GM19328 (cell line): Measurements from ENCODE around the gene WRNIP1.
A peak's percentile ranks its signal among the peaks of the same experiment; 100 is the strongest.

Source experiments
- ATAC-seq: cut with Tn5 transposase; IDR thresholded peaks from one replicate; pipeline ENCODE4 v1.9.1; 2021; ENCODE audit warnings: mild to moderate bottlenecking, moderate library complexity; ENCODE audit not compliant: unreplicated experiment

Gene WRNIP1

DNA sequence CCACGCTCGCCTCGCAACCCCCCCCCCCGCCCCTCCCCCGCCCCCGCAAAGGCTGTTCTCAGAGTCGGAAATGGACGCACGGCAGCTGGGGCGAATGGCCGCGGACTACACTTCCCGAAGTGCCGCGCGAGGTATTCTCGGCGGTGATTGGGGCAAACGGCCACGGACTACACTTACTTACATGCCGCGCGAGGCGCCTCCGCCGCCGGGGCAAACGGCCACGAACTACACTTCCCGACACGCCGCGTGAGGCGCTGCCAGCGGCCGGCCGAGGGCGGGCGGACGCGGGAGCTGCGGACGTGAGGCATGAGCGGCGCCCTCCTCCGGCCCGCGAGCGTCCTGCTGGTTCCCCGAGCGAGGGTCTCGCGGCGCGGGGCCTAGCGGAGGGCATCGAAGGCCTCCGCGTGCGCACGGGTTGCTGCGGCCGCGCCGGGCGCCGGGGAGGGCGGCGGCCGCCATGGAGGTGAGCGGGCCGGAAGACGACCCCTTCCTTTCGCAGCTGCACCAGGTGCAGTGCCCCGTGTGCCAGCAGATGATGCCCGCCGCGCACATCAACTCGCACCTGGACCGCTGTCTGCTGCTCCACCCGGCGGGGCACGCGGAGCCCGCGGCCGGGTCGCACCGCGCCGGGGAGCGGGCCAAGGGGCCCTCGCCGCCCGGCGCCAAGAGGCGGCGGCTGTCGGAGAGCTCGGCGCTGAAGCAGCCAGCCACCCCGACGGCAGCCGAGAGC, at the start of gene WRNIP1:
Gene WRNIP1 (plus strand): TSS at position 228 of the 730 bp plus-strand sequence. CDS start 230 bp downstream, at position 458.
- ATAC-seq, result peak; percentile 80

DNA sequence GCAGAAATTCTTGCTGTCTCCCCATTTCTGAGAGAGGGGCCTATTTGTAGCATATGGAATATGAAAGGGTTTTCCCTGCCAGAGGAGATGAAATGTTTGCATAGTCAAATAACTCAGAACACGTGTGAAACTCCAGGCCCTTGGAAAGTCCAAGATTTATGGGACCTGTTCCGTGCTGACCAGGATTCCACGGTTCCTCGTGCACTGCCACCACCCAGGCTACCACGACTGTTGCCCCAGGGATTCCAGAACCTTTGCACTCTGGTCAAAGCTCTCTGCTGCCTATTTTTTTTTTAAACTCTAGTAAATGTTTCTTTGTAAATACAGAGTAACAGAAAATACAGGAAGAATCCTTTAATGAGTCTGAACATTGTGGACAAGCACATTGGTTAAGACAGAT, 49.5 kb upstream of the WRNIP1 start:
- ATAC-seq, result no peak

DNA sequence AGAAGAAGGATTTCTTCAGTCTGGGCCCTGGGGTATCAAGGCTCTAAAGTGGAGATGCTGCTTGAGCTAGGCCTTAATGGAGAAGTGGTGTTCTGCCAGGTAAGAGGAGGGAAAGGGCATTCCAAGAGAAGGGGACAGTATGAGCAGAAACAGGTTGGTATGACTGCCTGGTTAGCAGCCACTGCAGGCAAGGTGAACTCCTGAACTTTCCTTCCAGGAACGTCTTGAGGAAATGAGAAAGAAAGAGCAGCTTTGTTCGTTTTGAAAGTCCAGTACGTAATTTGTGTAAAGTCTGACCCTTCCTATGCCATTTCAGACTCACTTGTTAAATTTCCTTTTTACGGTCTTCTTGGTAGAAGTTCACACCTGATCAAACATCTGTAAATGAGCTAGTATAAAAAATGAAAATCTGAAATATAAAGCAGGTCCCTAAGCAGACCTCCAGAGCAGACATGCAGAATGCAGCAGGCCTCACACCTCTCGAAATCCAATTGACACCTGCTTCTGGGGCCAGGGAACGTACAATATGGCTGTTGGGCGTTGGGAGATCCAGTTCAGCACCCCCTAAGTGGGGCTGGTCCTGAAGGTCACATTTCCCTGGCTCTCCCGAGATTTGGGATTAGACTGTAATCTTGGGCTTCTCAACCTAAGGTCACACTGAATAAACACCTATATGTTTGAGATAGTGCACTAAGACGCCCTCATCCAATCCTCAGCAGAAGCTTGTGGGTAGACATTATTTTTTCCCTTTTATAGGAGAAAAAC, 48.1 kb upstream of the WRNIP1 start:
- no peak for ATAC-seq

DNA sequence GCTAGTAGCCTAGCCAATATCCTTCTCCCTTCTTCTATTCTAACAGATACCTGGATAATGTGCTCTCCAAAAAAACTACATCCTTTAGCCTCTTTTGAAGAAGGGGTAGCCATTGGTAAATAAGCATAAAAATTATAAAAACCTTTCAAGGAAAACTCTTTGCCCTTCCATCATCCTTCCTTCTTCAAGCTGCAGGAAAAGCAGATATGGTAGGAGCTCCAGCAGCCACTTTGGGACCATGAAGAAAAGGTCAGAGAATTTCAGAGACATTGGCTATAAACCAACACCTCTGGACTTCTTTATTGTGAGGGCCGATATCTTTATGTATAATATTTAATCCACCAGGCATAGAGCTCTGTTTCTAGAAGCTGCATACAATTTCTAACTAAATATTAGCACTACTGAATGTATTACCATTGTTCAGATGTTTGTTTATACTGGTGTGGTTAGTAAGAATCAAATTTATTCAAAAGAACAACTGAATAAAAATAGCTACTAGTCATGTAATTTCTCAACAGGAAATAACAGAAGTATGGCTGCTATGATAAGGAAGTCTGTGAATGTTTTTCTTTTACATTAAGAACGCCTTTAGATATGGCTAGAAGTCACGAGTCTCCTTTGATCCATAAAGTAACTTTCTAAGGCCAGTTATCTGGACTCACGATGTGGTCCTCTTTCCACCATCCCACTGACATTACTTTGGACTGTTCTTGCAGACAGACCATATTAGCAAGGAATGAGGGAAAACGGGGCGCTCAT, 46.7 kb upstream of the WRNIP1 start:
- ATAC-seq, result no peak

DNA sequence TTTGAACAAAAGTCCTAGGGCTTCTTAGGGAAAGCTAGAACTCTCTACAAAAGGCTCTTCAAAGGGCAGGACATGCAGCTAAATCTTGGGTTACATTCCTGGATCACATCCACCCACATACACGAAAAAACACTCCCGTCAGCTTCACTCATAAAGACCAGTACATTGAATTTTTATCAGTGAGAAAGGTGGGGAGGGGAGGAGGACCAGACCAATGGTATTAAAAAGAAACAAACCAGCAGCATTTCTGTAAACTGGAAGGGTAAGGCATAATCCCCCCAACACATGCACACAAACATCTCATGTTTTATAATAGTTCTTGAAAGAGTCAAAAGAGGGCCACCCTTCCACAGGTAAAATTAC, 46.1 kb upstream of the WRNIP1 start:
- ATAC-seq, result no peak

DNA sequence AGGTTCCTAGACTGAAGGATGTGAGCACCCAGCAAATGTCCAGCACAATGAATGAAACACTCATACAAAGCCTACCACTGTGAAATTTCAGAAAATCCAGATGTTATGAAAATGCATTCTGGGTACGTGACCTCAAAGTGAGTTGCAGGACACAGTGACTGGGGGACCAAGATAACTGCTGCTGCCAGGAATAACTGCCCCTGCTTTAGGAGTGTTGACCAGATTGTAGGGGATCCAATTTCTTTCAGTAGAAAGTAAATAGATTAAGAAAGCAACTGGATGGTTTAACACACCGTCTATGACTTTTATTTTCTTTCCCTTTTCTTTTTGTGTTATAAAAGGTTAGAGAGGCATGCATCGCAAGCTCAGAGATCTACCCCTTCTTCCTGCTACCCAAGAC, 44.0 kb upstream of the WRNIP1 start:
- ATAC-seq, result no peak

DNA sequence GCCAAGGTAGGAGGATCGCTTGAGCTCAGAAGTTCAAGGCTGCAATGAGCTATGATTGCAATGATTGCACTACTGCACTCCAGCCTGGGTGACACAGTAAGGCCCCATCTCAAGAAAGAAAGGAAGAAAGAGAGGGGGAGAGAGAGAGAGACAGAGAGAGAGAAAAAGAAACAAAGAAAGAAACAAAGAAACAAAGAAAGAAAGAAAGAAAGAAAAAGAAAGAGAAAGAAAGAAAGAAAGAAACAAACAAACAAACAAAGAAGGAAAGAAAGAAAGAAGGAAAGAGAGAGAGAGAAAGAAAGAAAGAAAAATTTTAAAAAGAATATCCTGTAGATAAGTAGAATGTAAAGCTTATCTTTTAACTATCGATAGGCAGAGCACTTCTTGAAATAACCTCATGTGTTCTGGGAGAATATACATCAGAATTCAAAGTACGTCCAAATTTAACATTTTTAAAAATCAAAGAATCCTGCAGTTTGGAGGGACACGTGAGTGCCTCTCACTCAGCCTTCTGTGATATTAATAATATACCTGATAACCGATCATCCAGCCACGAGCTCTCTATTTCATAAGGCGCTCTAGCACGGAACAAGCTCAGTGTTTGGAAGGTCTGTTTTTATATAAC, 39.7 kb upstream of the WRNIP1 start:
- no peak for ATAC-seq

DNA sequence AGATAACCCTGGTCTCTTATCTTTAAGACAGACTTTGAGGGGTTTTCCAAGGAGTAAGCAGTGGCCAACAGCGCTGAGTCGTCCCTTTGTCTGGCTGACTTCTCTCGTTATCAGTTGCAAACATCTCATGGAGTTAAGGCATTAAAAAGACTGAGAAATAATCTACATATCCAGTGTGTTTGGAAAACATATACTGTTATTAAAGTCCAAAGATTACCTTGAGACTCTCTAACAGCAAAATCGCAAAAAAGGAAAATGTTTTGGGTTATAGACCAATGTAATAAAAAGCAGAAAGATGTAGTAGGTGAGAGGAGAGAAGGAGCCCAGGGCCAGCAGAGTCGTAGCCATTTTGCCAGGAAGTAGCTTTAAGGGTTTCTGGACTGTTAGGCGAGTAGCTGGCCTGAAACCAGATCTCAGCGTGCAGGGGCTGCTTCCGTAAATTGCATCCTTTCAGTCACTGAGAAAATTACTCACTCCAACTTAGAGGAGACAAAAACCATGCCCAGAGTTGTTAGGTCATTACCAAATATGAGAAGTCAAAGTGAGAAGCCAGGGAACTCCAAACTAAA, 39.1 kb upstream of the WRNIP1 start:
- ATAC-seq, result no peak

DNA sequence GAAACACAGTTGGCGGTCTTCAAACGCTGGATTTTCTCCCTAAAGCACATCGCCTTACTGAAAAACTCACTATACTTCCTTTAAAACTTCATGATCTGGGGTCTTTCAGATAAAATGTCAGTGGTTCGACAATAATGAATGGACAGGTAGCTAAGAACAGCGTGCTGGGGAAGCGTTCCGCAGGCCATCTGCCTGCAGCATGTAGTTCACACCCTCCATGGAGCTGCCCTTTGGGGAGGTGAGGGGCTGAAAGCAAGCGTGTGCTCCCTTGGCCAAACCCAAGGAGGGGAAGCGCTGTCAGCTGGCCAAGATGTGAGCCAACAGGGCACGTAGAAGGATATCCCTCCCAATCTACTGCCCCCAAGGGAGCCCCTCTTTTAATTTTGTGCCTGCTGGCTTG, 35.3 kb upstream of the WRNIP1 start:
- no peak for ATAC-seq

DNA sequence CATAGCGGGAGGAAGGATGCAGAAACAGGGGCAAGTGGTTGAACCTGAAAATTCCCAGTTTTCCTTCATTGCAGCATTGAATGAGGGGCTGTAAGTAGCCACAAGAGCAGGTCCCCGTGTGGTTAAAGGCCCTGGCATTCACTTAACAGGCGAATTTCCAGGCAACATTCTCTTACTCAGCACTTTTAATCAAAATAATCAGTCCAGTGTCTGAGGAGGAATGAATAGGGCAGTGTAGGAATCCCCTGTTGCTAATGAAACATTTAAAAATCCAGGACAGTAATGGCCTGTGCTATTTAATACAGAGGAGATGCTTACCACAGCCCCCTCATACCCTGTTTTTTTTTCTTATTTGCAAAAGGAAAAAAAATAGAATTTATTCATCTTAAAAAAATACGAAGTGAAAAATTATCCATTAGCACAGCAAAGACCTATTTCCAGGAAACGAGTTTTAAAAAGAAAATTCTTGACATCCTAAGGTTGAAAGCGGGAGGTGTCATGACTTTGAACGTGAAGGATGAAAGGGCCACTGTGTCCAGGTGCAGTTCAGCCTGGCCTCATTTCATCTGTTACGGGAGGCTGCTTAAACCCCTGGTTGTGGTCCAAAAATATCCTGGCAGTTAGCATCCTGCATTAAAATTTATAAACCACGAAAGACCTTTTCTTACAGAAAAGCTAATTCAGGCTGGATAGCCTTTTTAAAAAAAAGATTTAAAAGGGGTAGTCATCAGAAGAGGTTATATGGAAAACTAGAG, 34.7 kb upstream of the WRNIP1 start:
- ATAC-seq, result no peak

DNA sequence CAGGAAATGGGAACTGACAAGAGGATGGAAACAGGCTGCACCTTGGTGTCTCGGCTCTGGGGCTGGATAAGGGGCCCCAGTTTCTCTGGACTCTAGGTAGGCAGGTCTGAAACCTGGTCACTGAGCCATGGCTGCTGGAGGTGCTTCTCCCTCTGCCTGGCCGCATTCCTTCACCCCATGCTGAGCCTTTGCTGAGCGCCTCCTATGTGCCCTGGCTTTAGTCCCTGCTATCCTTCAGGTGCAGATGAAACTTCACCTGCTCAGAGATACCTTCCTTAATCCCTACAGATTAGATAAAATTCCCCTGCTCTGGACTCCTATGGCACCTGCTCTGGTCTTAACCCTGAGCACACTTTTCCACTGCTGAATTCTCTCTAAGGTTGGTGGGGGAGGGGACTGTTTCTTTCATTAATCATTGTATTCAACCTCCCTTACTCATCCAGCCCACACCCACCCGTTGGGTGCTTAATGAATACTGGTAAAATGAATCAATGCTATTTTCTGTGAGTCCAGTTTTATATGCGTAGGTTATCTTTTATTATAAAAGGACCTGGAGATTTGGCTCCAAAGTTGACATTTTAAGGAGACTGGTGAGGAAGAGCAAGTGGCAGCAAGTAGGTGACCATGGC, 33.8 kb upstream of the WRNIP1 start:
- ATAC-seq, result no peak

DNA sequence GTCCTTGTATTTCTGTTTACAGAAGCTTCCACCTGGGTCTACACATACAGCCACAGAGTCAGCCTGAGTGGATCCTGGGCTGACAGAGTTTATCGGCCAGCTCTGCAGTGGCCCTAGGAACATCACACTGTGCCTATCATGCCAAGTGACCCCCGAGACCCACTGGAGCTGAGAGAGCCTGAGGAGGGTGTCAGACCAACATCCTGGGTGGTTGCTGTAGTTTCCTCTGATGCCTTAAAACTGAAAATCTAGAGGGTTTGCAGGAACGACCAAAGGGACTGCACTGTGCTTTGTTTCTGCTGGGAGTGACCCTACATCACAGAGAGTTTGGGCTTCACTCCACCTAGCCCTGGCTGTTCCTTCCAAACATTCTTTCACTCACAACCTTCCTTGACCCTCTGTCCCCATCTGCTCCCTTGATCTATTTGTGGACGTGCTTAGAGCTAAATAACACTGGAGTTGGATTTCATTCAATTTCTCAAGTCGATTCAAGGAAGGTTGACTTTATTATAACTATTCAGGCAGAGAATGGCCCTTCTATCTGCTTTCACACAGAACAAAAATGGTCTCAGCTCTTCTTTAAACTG, 32.6 kb upstream of the WRNIP1 start:
- ATAC-seq, result no peak

DNA sequence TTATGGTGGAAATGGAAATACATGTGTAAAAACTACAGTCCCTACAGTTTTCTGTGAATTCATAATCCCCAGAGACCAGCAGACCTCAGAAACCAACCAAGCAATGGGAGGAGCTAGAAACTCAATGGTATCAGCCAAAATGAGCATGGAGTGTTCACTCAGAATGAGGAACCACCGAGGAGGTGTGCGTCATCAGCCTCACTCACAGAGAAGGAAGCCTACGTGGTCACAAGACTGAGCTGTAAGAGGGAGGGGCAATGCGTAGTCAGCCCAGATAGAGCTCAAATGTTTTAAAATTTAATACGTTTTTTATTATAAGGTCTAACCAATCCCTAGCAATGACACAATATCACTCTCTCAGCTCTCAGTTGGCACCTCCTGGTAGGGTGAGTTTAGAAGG, 31.9 kb upstream of the WRNIP1 start:
- peak; percentile 81 for ATAC-seq

DNA sequence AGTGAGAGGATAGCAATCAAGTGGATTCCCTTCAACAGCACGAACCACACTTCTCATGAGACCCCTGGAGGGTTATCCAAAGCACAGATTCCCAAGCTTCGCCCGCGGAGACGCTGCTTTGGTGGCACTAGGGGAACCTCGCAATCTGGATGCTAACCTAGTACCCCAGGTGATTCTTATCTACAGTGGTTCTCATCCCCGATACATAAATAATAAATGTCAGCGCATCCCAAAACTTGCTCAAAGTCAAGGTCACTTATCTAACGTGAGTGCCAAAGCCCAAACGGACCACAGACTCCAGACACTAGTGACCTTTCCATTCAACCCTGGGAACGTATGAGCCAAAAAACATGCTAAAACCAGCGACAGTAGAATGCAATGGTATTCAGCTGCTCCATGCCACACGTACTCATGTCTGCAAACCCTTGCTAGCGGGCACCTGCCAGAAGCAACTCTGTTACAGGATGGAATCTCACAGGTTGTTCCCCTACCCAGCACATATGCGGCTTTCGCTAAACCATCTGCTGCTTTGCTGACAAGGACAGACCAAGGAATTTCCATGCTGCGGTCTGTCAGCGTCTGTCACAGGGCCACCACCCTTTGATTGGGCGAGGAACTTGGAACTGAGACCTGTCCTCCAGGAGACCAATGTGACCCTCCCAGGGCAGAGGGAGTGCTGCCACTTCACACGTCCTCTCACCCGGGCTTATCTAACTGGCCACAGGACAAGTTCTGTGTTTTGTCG, 31.3 kb upstream of the WRNIP1 start:
- ATAC-seq, result no peak

DNA sequence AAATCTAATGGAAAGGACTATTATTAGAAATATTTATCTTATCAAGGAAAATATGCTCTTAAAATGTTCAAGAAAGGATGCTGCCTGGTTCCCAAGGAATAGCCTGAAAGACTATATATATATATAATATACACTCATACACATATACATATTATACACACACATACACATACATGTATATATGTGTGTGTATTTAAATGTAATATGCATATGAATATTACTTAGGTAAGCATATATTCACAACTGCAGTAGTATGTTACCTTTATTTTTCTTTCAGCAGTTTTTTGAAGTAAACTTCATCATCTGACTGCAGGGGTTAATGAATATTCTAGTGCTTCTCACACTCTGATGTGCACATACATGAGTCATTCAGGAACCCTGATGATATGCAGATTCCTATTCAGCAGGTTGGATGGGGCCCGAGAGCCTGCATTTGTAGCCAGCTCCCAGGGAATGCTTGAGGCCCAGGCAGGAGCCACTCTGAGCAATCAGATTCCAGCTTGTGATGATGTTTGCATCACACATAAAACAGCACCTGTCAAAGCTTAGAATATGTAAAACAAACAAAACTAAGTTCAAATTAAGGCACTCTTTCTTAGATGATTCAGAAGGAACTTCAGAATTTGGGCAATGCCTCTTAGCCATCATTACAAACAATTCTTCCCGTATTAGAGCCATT, 30.6 kb upstream of the WRNIP1 start:
- no peak for ATAC-seq

DNA sequence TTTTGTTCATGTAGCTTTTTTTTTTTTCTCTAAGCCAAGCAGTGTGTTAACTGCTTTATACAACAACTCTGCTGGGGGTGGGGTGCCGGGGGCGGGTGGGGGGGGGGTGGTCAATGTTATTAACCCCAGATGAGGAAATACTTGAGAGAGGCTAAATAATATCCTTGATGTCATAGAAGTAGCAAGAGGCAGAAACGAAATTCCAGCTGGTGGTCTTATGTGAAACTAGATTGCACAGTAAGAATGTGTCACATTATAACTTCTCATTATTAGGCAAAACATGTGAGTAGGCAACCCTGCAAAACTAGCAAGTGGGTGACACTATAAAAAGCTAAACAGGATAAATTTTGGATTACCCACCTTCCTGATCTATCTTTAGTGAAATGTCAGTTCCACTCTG, 27.3 kb upstream of the WRNIP1 start:
- ATAC-seq, result no peak

DNA sequence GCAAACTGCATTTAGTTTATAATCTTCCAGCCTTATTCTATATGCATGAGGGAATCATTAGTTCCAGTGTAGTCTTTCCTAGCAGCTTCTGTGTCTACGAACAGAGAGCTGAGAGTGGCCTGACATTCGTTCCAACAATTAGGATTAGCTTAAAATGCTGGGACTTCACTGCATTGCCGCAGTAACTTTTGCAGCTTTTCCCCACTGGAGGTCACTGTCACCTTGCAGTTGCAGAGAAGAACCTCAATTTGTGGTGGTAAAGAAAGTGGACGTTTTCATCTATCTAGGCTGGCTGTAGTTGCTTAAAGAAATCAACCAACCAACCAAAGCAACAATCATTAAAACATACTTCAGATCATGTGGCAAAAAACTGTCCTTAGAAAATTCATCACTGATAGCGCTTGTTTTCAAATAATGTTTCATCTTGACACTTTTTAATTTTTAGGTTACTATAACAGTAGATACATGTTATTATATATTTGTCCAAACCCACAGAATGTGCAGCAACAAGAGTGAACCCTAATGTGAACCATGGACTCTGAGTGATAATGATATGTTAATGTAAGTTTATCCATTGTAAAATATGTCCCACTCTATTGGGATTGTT, 26.7 kb upstream of the WRNIP1 start:
- ATAC-seq, result no peak

DNA sequence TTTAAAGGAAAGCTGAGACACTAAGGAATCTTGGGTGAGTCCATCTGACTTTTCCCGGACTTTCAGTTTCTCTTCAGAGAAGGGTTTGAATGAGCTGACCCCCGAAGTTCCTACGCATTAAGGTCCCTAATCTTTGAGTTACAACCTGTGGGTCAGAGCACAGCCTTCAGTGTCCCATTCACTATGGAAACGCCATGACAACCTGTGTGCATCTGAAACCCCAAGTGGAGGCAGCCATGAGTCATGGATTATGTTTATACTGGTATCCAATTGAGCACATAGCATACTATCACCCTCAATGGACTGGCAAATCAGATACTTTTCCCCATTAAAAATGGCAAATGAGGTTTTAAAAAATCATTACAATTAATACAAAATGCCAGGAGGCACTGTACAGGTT, 25.9 kb upstream of the WRNIP1 start:
- no peak for ATAC-seq
